SK-N-SH (cell line): ENCODE data around the gene TMEM106C.

Experiments used
- EZH2phosphoT487 ChIP-seq: fragments of 200-600 bp; sonication (generic); IDR thresholded peaks from 2 replicates; pipeline ENCODE4 v1.6.1; 2017; ENCODE audit warnings: low read depth, mixed run types, mild to moderate bottlenecking, antibody characterized with exemption, moderate library complexity, borderline replicate concordance
- IRF3 ChIP-seq: fragments of 150-350 bp; IDR thresholded peaks from 2 replicates; pipeline ENCODE4 v1.6.1; 2016; ENCODE audit warnings: mild to moderate bottlenecking, low read depth, low read length
- MXI1 ChIP-seq: IDR thresholded peaks from 2 replicates; pipeline ENCODE4 v1.6.1; 2012; ENCODE audit warnings: mild to moderate bottlenecking, low read depth, low read length, improper control_type of control experiment
- RAD21 ChIP-seq: IDR thresholded peaks from 2 replicates; pipeline ENCODE4 v1.6.1; 2012; ENCODE audit warnings: mild to moderate bottlenecking, low read length
- REST ChIP-seq: IDR thresholded peaks from 2 replicates; pipeline ENCODE4 v1.6.1; 2012; ENCODE audit warnings: mild to moderate bottlenecking, low read depth, low read length, moderate library complexity
- SMC3 ChIP-seq: IDR thresholded peaks from 2 replicates; pipeline ENCODE4 v1.6.1; 2012; ENCODE audit warnings: low read depth, low read length, improper control_type of control experiment
- TCF12 ChIP-seq: IDR thresholded peaks from 2 replicates; pipeline ENCODE4 v1.4.0; 2012

GRCh38 chr12:47973870-47974269 is 10.5 kb downstream of the TMEM106C start:
- TF ChIP-seq RAD21 (no peak), EZH2phosphoT487 (no peak), REST (no peak), SMC3 (no peak), IRF3 (no peak), MXI1 (no peak), TCF12 (no peak)
